Suprapubic skin (tissue), 4 donors: ENCODE data around the gene CWC27. TPM values are rescaled to one million over a fixed set of nuclear protein-coding genes. Genes with fewer than 3 reads are reported as not detected.

Source experiments
- DNase-seq, 2 donors: peaks; one replicate each; pipeline ENCODE4 v3.0.0-alpha.2; 2019; ENCODE audit warnings: low spot score in 2 of 2
- H3K27ac ChIP-seq: fragments of 200-600 bp; sonication (generic); one replicate; pipeline ENCODE4 v1.5.1; 2019
- H3K27me3 ChIP-seq: fragments of 200-600 bp; sonication (generic); one replicate; pipeline ENCODE4 v1.5.1; 2019
- H3K36me3 ChIP-seq: fragments of 200-600 bp; sonication (generic); one replicate; pipeline ENCODE4 v1.5.1; 2019
- H3K4me1 ChIP-seq: fragments of 200-600 bp; sonication (generic); one replicate; pipeline ENCODE4 v1.5.1; 2019
- H3K4me3 ChIP-seq: fragments of 200-600 bp; sonication (generic); one replicate; pipeline ENCODE4 v1.5.1; 2019; ENCODE audit warnings: mild to moderate bottlenecking
- H3K9me3 ChIP-seq: fragments of 200-600 bp; sonication (generic); one replicate; pipeline ENCODE4 v1.5.1; 2019
- CTCF ChIP-seq, 2 donors: fragments of 200-600 bp in 1 of 2; fragments of 450-650 bp in 1 of 2; sonication (generic) in 1 of 2; IDR thresholded peaks; one replicate each; pipeline ENCODE4 v1.5.1; 2016 to 2019; ENCODE audit warnings: antibody characterized with exemption in 2 of 2, mild to moderate bottlenecking in 1 of 2, moderate library complexity in 1 of 2
- EP300 ChIP-seq: sonication (generic); formaldehyde crosslinking; IDR thresholded peaks from one replicate; pipeline ENCODE4 v1.6.1; 2017; ENCODE audit warnings: antibody characterized with exemption
- POLR2A ChIP-seq, 2 donors: fragments of 450-650 bp; IDR thresholded peaks; one replicate each; pipeline ENCODE4 v1.6.1; 2017; ENCODE audit warnings: antibody characterized with exemption in 2 of 2, mild to moderate bottlenecking in 2 of 2, moderate library complexity in 2 of 2
- POLR2AphosphoS5 ChIP-seq, 3 donors: sonication (generic); formaldehyde crosslinking; IDR thresholded peaks; one replicate each; pipeline ENCODE4 v1.6.1; 2017; ENCODE audit warnings: antibody characterized with exemption in 3 of 3
- WGBS: methylation state at CpG from one replicate; pipeline ENCODE4 v1.1.5; 2018; 5-methylcytosine and 5-hydroxymethylcytosine counted together
- total RNA-seq, 4 donors: library from RNA; depleted of rRNA; stranded (reverse); fragments of >200 nt; gene quantifications; one replicate each; pipeline ENCODE4 v1.1.0, GENCODE V29; 2016

CWC27 gene
- total RNA-seq, 4 donors from 2014 or later = 6.4 to 17.8 (median 13.0) TPM

GRCh38 chr5:64873441-64873840, 104.7 kb downstream of the CWC27 start:
- Histone ChIP-seq H3K4me1 (no peaks in the 10 kb centered on the region), H3K27ac (no peak overlapping the region), H3K36me3 (no peaks in the 10 kb centered on the region), H3K9me3 (no peaks in the 10 kb centered on the region), H3K4me3 (no peak overlapping the region), H3K27me3 (no peaks in the 10 kb centered on the region)
- no peak for TF ChIP-seq POLR2AphosphoS5 (IDR thresholded peaks at IDR 0.05)
- no peak for TF ChIP-seq POLR2A (IDR thresholded peaks at IDR 0.05)
- TF ChIP-seq CTCF (IDR thresholded peaks at IDR 0.05) = no peak
- TF ChIP-seq EP300 = no peak
- no peak for DNase-seq

- Histone ChIP-seq H3K9me3 (no peaks in the 10 kb centered on the region), H3K4me1 (no peaks in the 10 kb centered on the region), H3K27me3 (no peaks in the 10 kb centered on the region), H3K36me3 (no peaks in the 10 kb centered on the region), H3K4me3 (no peak overlapping the region), H3K27ac (no peak overlapping the region)
- TF ChIP-seq POLR2A (IDR thresholded peaks at IDR 0.05) = no peak
- no peak for TF ChIP-seq POLR2AphosphoS5 (IDR thresholded peaks at IDR 0.05)
- no peak for TF ChIP-seq CTCF (IDR thresholded peaks at IDR 0.05)
- TF ChIP-seq EP300 = no peak
- DNase-seq = no peak
These were observed 106.0 kb downstream of the CWC27 start for GRCh38 chr5:64874753-64875152.

- no peak for DNase-seq
- H3K27ac ChIP-seq = no peak overlapping the region
- TF ChIP-seq CTCF (IDR thresholded peaks at IDR 0.05) = no peak
- H3K27me3 ChIP-seq = no peaks in the 10 kb centered on the region
- H3K4me1 ChIP-seq = no peaks in the 10 kb centered on the region
- H3K4me3 ChIP-seq = no peak overlapping the region
- 57% methylated on average over 1 of the region's 1 CpG for WGBS
- H3K9me3 ChIP-seq = no peaks in the 10 kb centered on the region
- H3K36me3 ChIP-seq = no peaks in the 10 kb centered on the region
These were observed 107.5 kb downstream of the CWC27 start for GRCh38 chr5:64876203-64876602.

- no peak overlapping the region for H3K4me3 ChIP-seq
- H3K27me3 ChIP-seq = no peaks in the 10 kb centered on the region
- no peaks in the 10 kb centered on the region for H3K9me3 ChIP-seq
- TF ChIP-seq POLR2A (IDR thresholded peaks at IDR 0.05) (no peak), POLR2AphosphoS5 (IDR thresholded peaks at IDR 0.05) (no peak), EP300 (no peak), CTCF (IDR thresholded peaks at IDR 0.05) (no peak)
- no peak overlapping the region for H3K27ac ChIP-seq
- no peak for DNase-seq
- H3K36me3 ChIP-seq = no peaks in the 10 kb centered on the region
- no peaks in the 10 kb centered on the region for H3K4me1 ChIP-seq
- WGBS = 89% methylated on average over 1 of the region's 1 CpG
These were observed 112.1 kb downstream of the CWC27 start for GRCh38 chr5:64880821-64881220.

GRCh38 chr5:64883912-64884311, 115.2 kb downstream of the CWC27 start:
- DNase-seq = no peak
- no peaks in the 10 kb centered on the region for H3K36me3 ChIP-seq

More at GRCh38 chr5:64883912-64884311, 115.2 kb downstream of the CWC27 start:
- TF ChIP-seq POLR2AphosphoS5 (IDR thresholded peaks at IDR 0.05) = no peak
- TF ChIP-seq CTCF (IDR thresholded peaks at IDR 0.05) = no peak
- TF ChIP-seq POLR2A (IDR thresholded peaks at IDR 0.05) = no peak
- TF ChIP-seq EP300 = no peak
- WGBS = 83% methylated on average over 1 of the region's 1 CpG
- H3K4me3 ChIP-seq = no peak overlapping the region
- H3K4me1 ChIP-seq = no peaks in the 10 kb centered on the region
- no peaks in the 10 kb centered on the region for H3K9me3 ChIP-seq
- H3K27ac ChIP-seq = no peak overlapping the region
- no peaks in the 10 kb centered on the region for H3K27me3 ChIP-seq
